Vagina (tissue), 2 donors: Measurements from ENCODE around the gene EVI2A.

Experiments
- POLR2A ChIP-seq, 2 donors: fragments of 450-650 bp; IDR thresholded peaks; one replicate each; pipeline ENCODE4 v1.6.1; 2017; ENCODE audit warnings: antibody characterized with exemption in 2 of 2, mild to moderate bottlenecking in 2 of 2, moderate library complexity in 2 of 2
- TF ChIP-seq, protein P1 (sequence below), 3 experiments: fragments of 450-650 bp in 2 of 3; fragments of 200-600 bp in 1 of 3; sonication (generic) in 1 of 3; IDR thresholded peaks; one replicate each; pipeline ENCODE4 v1.5.1; 2017 to 2019; ENCODE audit warnings: antibody characterized with exemption in 3 of 3, mild to moderate bottlenecking in 2 of 3, moderate library complexity in 2 of 3

GRCh38 chr17:31279401-31279800, 42.0 kb downstream of the EVI2A start:
- TF ChIP-seq, protein P1, sequence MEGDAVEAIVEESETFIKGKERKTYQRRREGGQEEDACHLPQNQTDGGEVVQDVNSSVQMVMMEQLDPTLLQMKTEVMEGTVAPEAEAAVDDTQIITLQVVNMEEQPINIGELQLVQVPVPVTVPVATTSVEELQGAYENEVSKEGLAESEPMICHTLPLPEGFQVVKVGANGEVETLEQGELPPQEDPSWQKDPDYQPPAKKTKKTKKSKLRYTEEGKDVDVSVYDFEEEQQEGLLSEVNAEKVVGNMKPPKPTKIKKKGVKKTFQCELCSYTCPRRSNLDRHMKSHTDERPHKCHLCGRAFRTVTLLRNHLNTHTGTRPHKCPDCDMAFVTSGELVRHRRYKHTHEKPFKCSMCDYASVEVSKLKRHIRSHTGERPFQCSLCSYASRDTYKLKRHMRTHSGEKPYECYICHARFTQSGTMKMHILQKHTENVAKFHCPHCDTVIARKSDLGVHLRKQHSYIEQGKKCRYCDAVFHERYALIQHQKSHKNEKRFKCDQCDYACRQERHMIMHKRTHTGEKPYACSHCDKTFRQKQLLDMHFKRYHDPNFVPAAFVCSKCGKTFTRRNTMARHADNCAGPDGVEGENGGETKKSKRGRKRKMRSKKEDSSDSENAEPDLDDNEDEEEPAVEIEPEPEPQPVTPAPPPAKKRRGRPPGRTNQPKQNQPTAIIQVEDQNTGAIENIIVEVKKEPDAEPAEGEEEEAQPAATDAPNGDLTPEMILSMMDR (IDR thresholded peaks at IDR 0.05) = no peak
- no peak for TF ChIP-seq POLR2A (IDR thresholded peaks at IDR 0.05)
